Panc1 (cell line): Measurements from ENCODE around the gene DKK3. TPM values are rescaled to one million over a fixed set of nuclear protein-coding genes. Genes with fewer than 3 reads are reported as not detected.

ENCODE experiments used
- ATAC-seq: fragments of 200-7000 bp; cut with Tn5 transposase; 2 replicates; pipeline ENCODE4 v1.9.1; 2020; ENCODE audit warnings: mild to moderate bottlenecking, moderate library complexity
- BruUV-seq: library from RNA; stranded (reverse); fragments of 400-500 nt; replicated peaks from 2 replicates; lab custom pipeline; 2021; lab: Mats Ljungman, UMichigan
- CTCF ChIA-PET: fragments of 300-600 bp; sonication (Branson Sonifier 250); formaldehyde crosslinking; loops from one replicate; lab custom pipeline; 2022; ENCODE audit warnings: antibody characterized with exemption; lab: Charles Lee
- POLR2A ChIA-PET: fragments of 300-600 bp; sonication (Branson Sonifier 250); formaldehyde crosslinking; loops from one replicate; lab custom pipeline; 2022; ENCODE audit warnings: antibody characterized with exemption; lab: Charles Lee
- DNase-seq: peaks from one replicate; pipeline ENCODE4 v3.0.0-alpha.2; 2010; ENCODE audit warnings: low read depth, low spot score
- H3K27ac ChIP-seq: 2 replicates; pipeline ENCODE4 v1.5.1; 2011; ENCODE audit warnings: mild to moderate bottlenecking, low read length, inconsistent platforms
- H3K27me3 ChIP-seq: fragments of 200-500 bp; sonication (Bioruptor generic); 2 replicates; pipeline ENCODE4 v1.6.0; 2014; ENCODE audit warnings: low read length, inconsistent platforms; ENCODE audit not compliant: control insufficient read depth, insufficient read depth
- H3K36me3 ChIP-seq: fragments of 200-500 bp; sonication (Bioruptor generic); 2 replicates; pipeline ENCODE4 v1.5.1; 2014; ENCODE audit warnings: inconsistent platforms, mild to moderate bottlenecking, low read length, moderate library complexity; ENCODE audit not compliant: control insufficient read depth, insufficient read depth
- H3K4me1 ChIP-seq: 2 replicates; pipeline ENCODE4 v1.5.1; 2011; ENCODE audit warnings: inconsistent platforms, mild to moderate bottlenecking, low read length, moderate library complexity; ENCODE audit not compliant: control insufficient read depth, insufficient read depth
- H3K4me3 ChIP-seq, 2 experiments: 2 replicates each; pipeline ENCODE4 v1.5.1; 2011 to 2012; ENCODE audit warnings: low read depth in 2 of 2, low read length in 2 of 2, mild to moderate bottlenecking in 2 of 2, inconsistent platforms in 1 of 2, moderate library complexity in 1 of 2
- H3K9me3 ChIP-seq: fragments of 200-500 bp; sonication (Bioruptor generic); 2 replicates; pipeline ENCODE4 v1.5.1; 2014; ENCODE audit warnings: low read depth, mild to moderate bottlenecking, inconsistent platforms, low read length, moderate library complexity; ENCODE audit not compliant: control insufficient read depth, insufficient read depth
- POLR2AphosphoS5 ChIP-seq: IDR thresholded peaks from 2 replicates; pipeline ENCODE4 v1.6.1; 2012; ENCODE audit warnings: mild to moderate bottlenecking, low read depth, low read length, moderate library complexity
- SIN3A ChIP-seq: IDR thresholded peaks from 2 replicates; pipeline ENCODE4 v1.6.1; 2012; ENCODE audit warnings: low read depth, mild to moderate bottlenecking, low read length, moderate library complexity, borderline replicate concordance; ENCODE audit not compliant: insufficient read depth
- TCF7L2 ChIP-seq: IDR thresholded peaks from 2 replicates; pipeline ENCODE4 v1.6.1; 2011; ENCODE audit warnings: mild to moderate bottlenecking, low read depth, low read length, inconsistent platforms
- in situ Hi-C: cut with HindIII; loops from 2 replicates; pipeline ENCODE4 v1.10.0; 2016; ENCODE audit warnings: low sequenced_read_pairs, low pct_unique_long_range_greater_than_20kb
- intact Hi-C: fragments of 100-400 bp; cut with micrococcal nuclease; formaldehyde crosslinking; loops from one replicate; pipeline ENCODE4 v1.10.0; 2022; ENCODE audit not compliant: unreplicated experiment
- total RNA-seq: library from RNA; stranded (reverse); gene quantifications from one replicate; pipeline ENCODE4 v1.2.1, GENCODE V29; 2021; ENCODE audit not compliant: unreplicated experiment
- TF ChIP-seq, protein P1 (sequence below): fragments of 450-650 bp; IDR thresholded peaks from 2 replicates; pipeline ENCODE4 v1.5.1; 2017; ENCODE audit warnings: mild to moderate bottlenecking
- TF ChIP-seq, protein P2 (sequence below), 2 experiments: IDR thresholded peaks; 2 replicates each; pipeline ENCODE4 v1.6.1; 2011 to 2012; ENCODE audit warnings: low read depth in 2 of 2, control low read depth in 1 of 2, low read length in 1 of 2, mild to moderate bottlenecking in 1 of 2, moderate library complexity in 1 of 2; ENCODE audit not compliant: insufficient read depth in 1 of 2

The DKK3 gene
- total RNA-seq, 1 experiment from 2014 or later: 116 TPM

DNA sequence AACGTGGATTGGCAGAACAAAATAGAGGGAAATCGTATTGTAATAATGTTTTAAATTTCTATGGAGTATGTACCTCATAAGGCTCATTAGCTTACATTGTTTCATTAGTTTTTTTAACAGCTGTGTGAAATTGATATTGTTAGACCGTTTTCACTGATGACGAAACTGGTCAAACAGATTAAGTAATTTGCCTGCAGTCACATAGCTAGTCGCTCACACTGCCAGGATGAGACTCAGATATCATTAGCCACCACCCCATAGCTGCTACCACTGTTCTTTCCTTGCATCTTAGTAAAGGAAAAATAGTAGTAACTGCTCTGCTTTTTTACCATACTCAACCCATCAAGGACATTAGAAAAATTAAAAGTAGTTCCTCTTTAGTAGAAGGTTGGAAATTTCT lies 64.0 kb downstream of the DKK3 start:
- Histone ChIP-seq H3K4me3 (no peak overlapping the region), H3K27ac (no peak overlapping the region), H3K36me3 (peaks cover 26% of the 10 kb centered on the region), H3K4me1 (peaks cover 2% of the 10 kb centered on the region; the same call in 1 of the 2 replicates), H3K27me3 (no peaks in the 10 kb centered on the region), H3K9me3 (no peaks in the 10 kb centered on the region)
- in situ Hi-C loops (no loop called here), intact Hi-C loops (no loop called here)
- no peak for ATAC-seq
- CTCF ChIA-PET: no interaction called here
- TF ChIP-seq, protein P1, sequence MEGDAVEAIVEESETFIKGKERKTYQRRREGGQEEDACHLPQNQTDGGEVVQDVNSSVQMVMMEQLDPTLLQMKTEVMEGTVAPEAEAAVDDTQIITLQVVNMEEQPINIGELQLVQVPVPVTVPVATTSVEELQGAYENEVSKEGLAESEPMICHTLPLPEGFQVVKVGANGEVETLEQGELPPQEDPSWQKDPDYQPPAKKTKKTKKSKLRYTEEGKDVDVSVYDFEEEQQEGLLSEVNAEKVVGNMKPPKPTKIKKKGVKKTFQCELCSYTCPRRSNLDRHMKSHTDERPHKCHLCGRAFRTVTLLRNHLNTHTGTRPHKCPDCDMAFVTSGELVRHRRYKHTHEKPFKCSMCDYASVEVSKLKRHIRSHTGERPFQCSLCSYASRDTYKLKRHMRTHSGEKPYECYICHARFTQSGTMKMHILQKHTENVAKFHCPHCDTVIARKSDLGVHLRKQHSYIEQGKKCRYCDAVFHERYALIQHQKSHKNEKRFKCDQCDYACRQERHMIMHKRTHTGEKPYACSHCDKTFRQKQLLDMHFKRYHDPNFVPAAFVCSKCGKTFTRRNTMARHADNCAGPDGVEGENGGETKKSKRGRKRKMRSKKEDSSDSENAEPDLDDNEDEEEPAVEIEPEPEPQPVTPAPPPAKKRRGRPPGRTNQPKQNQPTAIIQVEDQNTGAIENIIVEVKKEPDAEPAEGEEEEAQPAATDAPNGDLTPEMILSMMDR: no peak
- no peak for TF ChIP-seq POLR2AphosphoS5
- TF ChIP-seq, protein P2, sequence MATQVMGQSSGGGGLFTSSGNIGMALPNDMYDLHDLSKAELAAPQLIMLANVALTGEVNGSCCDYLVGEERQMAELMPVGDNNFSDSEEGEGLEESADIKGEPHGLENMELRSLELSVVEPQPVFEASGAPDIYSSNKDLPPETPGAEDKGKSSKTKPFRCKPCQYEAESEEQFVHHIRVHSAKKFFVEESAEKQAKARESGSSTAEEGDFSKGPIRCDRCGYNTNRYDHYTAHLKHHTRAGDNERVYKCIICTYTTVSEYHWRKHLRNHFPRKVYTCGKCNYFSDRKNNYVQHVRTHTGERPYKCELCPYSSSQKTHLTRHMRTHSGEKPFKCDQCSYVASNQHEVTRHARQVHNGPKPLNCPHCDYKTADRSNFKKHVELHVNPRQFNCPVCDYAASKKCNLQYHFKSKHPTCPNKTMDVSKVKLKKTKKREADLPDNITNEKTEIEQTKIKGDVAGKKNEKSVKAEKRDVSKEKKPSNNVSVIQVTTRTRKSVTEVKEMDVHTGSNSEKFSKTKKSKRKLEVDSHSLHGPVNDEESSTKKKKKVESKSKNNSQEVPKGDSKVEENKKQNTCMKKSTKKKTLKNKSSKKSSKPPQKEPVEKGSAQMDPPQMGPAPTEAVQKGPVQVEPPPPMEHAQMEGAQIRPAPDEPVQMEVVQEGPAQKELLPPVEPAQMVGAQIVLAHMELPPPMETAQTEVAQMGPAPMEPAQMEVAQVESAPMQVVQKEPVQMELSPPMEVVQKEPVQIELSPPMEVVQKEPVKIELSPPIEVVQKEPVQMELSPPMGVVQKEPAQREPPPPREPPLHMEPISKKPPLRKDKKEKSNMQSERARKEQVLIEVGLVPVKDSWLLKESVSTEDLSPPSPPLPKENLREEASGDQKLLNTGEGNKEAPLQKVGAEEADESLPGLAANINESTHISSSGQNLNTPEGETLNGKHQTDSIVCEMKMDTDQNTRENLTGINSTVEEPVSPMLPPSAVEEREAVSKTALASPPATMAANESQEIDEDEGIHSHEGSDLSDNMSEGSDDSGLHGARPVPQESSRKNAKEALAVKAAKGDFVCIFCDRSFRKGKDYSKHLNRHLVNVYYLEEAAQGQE (IDR thresholded peaks at IDR 0.05; ENCODE audit: insufficient read depth in 1 of 2, low read depth in 2 of 2, low read length in 1 of 2): no peak
- TF ChIP-seq TCF7L2: no peak
- TF ChIP-seq SIN3A: no peak
- DNase-seq: no peak
- no TSS peak for BruUV-seq
- POLR2A ChIA-PET: interaction anchor here (0.5 kb wide), 1 partner anchor 40 kb away, joined by 4 read pairs; no protein-coding TSS in a partner anchor

DNA sequence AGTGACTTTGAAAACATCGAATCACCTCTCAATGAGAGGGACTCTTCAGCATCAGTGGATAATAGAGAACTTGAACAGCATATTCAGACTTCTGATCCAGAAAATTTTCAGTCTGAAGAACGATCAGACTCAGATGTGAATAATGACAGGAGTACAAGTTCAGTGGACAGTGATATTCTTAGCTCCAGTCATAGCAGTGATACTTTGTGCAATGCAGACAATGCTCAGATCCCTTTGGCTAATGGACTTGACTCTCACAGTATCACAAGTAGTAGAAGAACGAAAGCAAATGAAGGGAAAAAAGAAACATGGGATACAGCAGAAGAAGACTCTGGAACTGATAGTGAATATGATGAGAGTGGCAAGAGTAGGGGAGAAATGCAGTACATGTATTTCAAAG lies 65.8 kb downstream of the DKK3 start:
- BruUV-seq: no TSS peak
- intact Hi-C loops: no loop called here
- Histone ChIP-seq H3K36me3 (peaks cover 26% of the 10 kb centered on the region), H3K27ac (no peak overlapping the region), H3K27me3 (no peaks in the 10 kb centered on the region), H3K9me3 (no peaks in the 10 kb centered on the region), H3K4me3 (no peak overlapping the region), H3K4me1 (no peaks in the 10 kb centered on the region)
- TF ChIP-seq, protein P1: no peak
- TF ChIP-seq POLR2AphosphoS5 (no peak), SIN3A (no peak), TCF7L2 (no peak)
- TF ChIP-seq, protein P2 (IDR thresholded peaks at IDR 0.05; ENCODE audit: insufficient read depth in 1 of 2, low read depth in 2 of 2, low read length in 1 of 2): no peak
- DNase-seq: no peak
- CTCF ChIA-PET: no interaction called here
- ATAC-seq: no peak
- in situ Hi-C loops: no loop called here
- POLR2A ChIA-PET: no interaction called here
